ENCODE data around the gene CDH10. TPM values are rescaled to one million over a fixed set of nuclear protein-coding genes. Genes with fewer than 3 reads are reported as not detected.

The CDH10 gene
- total RNA-seq, 1 experiment from 2014 or later, result 0.31 TPM

DNA sequence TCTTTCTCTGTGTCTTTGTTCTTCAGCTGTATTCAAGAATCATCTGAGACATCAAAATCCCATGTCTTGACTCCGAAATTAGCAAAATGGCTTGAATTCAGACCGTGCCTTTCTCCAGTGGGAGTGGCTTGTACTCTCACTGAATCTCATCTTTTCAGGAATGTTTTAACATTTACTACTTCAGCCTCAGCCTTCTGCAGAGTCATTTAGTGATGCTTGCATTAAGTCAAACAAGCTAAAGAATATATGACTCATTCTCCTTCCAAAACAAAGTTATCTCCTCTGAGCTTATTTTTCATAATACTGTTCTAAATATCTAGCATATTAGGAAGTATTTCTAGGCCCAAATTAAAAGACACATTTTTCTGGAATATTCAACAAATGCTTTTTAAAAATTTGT is 205.3 kb downstream of the CDH10 start:
- no peak overlapping the region for H2AFZ ChIP-seq (ENCODE audit: low read length)
- H3K27me3 Mint-ChIP-seq (ENCODE audit: low read depth), result no peaks in the 10 kb centered on the region; the same call in 1 of the 2 replicates
- no peaks in the 10 kb centered on the region for H4K20me1 ChIP-seq (ENCODE audit: control insufficient read depth, insufficient read depth, insufficient read length)
- no peak overlapping the region for H2BK120ac ChIP-seq (ENCODE audit: low read depth, low read length, poor library complexity, severe bottlenecking)
- no CpG with 5 or more reads among the region's 2 CpGs for WGBS (ENCODE audit: extremely low coverage, insufficient read length, low lambda C conversion rate)
- no peak overlapping the region for H2BK15ac ChIP-seq (ENCODE audit: low read depth, low read length)
- DNase-seq, result no peak
- H3K27ac ChIP-seq (ENCODE audit: insufficient read length, low read depth, low read length), result no peak overlapping the region
- H2BK5ac ChIP-seq (ENCODE audit: insufficient read length, low read length), result no peak overlapping the region
- H3K27ac Mint-ChIP-seq, result no peak overlapping the region
- H3K4ac ChIP-seq (ENCODE audit: low read depth, low read length), result no peak overlapping the region
- no peaks in the 10 kb centered on the region for H3K23me2 ChIP-seq (ENCODE audit: insufficient read length, low read depth, low read length, poor library complexity, severe bottlenecking)
- H3K14ac ChIP-seq (ENCODE audit: insufficient read depth, low read length), result no peak overlapping the region
- no peak overlapping the region for H2AK5ac ChIP-seq (ENCODE audit: insufficient read length, low read length)
- H3T11ph ChIP-seq (ENCODE audit: low read length), result no peak overlapping the region
- H3K9ac ChIP-seq (ENCODE audit: extremely low read depth, insufficient read length, low read length), result no peak overlapping the region
- no peaks in the 10 kb centered on the region for H3K4me1 ChIP-seq (ENCODE audit: insufficient read depth, low read length)
- no peak overlapping the region for H4K8ac ChIP-seq (replicated peaks; ENCODE audit: insufficient read length, low read depth, low read length)
- H3K36me3 Mint-ChIP-seq (ENCODE audit: insufficient read depth in 1 of 3, low read depth in 3 of 3), result no peaks in the 10 kb centered on the region
- no peak overlapping the region for H3K18ac ChIP-seq (ENCODE audit: insufficient read length, low read depth, low read length)
- no peak overlapping the region for H3K56ac ChIP-seq (ENCODE audit: insufficient read length, low read depth, low read length)
- H3K9me3 ChIP-seq (ENCODE audit: control insufficient read depth, low read depth, low read length), result no peaks in the 10 kb centered on the region
- H3K27me3 ChIP-seq (ENCODE audit: insufficient read depth, low read length), result no peaks in the 10 kb centered on the region
- no peaks in the 10 kb centered on the region for H3K79me1 ChIP-seq (ENCODE audit: insufficient read depth, low read depth, low read length, poor library complexity, severe bottlenecking)
- no peak overlapping the region for H3K4me3 Mint-ChIP-seq
- no peak for TF ChIP-seq CTCF (conservative IDR thresholded peaks at IDR 0.05)
- no peak overlapping the region for H4K91ac ChIP-seq (ENCODE audit: insufficient read length, low read depth, low read length)
- H3K79me2 ChIP-seq (ENCODE audit: insufficient read depth, low read length), result no peaks in the 10 kb centered on the region
- no peak overlapping the region for H3K4me2 ChIP-seq (ENCODE audit: insufficient read depth, insufficient read length, low read length)
- H4K5ac ChIP-seq (ENCODE audit: insufficient read length, low read depth, low read length), result no peak overlapping the region
- no peak overlapping the region for H2BK12ac ChIP-seq (ENCODE audit: insufficient read length, low read depth, low read length)
- H2BK20ac ChIP-seq (ENCODE audit: low read depth, low read length, poor library complexity, severe bottlenecking), result no peak overlapping the region
- no peaks in the 10 kb centered on the region for H3K4me1 Mint-ChIP-seq
- H3K23ac ChIP-seq (ENCODE audit: insufficient read length, low read depth, low read length), result no peak overlapping the region
- H3K9me3 Mint-ChIP-seq, result no peaks in the 10 kb centered on the region

Measured in H9 (cell line).